HG03565 (cell line): ENCODE data around the gene RUSF1.
A peak's percentile ranks its signal among the peaks of the same experiment; 100 is the strongest.
"Not testable (repeated sequence)": the region's sequence is repeated elsewhere in the genome, so short reads cannot be mapped to it uniquely, and the experiment has no call there.

ENCODE experiments used
- ATAC-seq: cut with Tn5 transposase; IDR thresholded peaks from one replicate; pipeline ENCODE4 v1.9.1; 2021; ENCODE audit warnings: mild to moderate bottlenecking, moderate library complexity; ENCODE audit not compliant: unreplicated experiment

The RUSF1 gene

GRCh38 chr16:31487071-31487719 is 21.0 kb downstream of the RUSF1 start:
- no peak for ATAC-seq

- ATAC-seq = no peak
Measured at GRCh38 chr16:31486045-31486444, 22.1 kb downstream of the RUSF1 start.

- no peak for ATAC-seq
Measured at GRCh38 chr16:31485571-31485970, 22.6 kb downstream of the RUSF1 start.

GRCh38 chr16:31484491-31485171 is 23.6 kb downstream of the RUSF1 start:
- no peak for ATAC-seq

GRCh38 chr16:31484048-31484447 is 24.1 kb downstream of the RUSF1 start:
- not testable (repeated sequence) for ATAC-seq

- no peak for ATAC-seq
Measured at GRCh38 chr16:31483081-31483480, 25.1 kb downstream of the RUSF1 start, which contains the start of gene SLC5A2. Gene SLC5A2 (plus strand): TSS chr16:31483123. CDS start chr16:31483137, 14 bp downstream.

GRCh38 chr16:31480851-31481536 is 27.2 kb downstream of the RUSF1 start:
- no peak for ATAC-seq

GRCh38 chr16:31479751-31480150 is 28.4 kb downstream of the RUSF1 start:
- no peak for ATAC-seq

- ATAC-seq = no peak
Measured at GRCh38 chr16:31478956-31479355, 29.2 kb downstream of the RUSF1 start.

- ATAC-seq = no peak
Measured at GRCh38 chr16:31477220-31478216, 30.7 kb downstream of the RUSF1 start.

GRCh38 chr16:31476303-31477219 is 31.6 kb downstream of the RUSF1 start:
- ATAC-seq = peak; percentile 45

- ATAC-seq = no peak
Measured at GRCh38 chr16:31475946-31476302, 32.3 kb downstream of the RUSF1 start.

GRCh38 chr16:31474773-31475738 is 33.1 kb downstream of the RUSF1 start:
- ATAC-seq = no peak

GRCh38 chr16:31474173-31474714 is 33.9 kb downstream of the RUSF1 start:
- no peak for ATAC-seq

GRCh38 chr16:31473264-31473984 is 34.8 kb downstream of the RUSF1 start:
- no peak for ATAC-seq

GRCh38 chr16:31472709-31473203 is 35.4 kb downstream of the RUSF1 start:
- no peak for ATAC-seq

GRCh38 chr16:31471875-31472708 is 36.1 kb downstream of the RUSF1 start, which contains the start of gene TGFB1I1:
Gene TGFB1I1 (plus strand): TSS chr16:31472152. CDS start chr16:31472189, 37 bp downstream.
- no peak for ATAC-seq
